ENCODE results near the gene TRA2A. TPM values are rescaled to one million over a fixed set of nuclear protein-coding genes. Genes with fewer than 3 reads are reported as not detected.

The TRA2A gene
- total RNA-seq, 4 donors from 2014 or later, result 42.7 to 91.3 (median 50.2) TPM

DNA sequence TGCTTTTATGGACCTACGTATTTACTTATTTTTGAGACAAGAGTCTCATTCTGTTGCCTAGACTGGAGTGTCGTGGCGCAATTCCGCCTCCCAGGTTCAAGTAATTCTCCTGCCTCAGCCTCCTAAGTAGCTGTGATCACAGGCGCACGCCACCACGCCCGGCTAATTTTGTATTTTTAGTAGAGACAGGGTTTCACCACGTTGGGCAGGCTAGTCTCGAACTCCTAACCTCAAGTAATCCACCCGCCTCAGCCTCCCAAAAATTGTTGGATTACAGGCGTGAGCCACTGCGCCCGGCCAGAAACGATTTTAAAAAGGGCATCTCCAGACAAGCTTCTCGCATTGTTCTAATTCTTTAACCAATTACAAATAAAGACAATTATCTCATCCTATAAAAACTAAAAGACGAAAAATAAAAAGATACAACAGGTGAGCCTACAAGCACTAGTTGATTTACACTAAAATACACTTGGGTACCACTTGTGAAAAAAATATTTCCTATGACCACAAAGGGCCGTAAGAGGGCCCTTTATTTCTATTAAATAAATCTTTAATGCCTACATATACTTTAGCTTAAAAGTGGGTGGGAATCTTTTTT, 2.4 kb downstream of the TRA2A start:
- TF ChIP-seq, protein P1, sequence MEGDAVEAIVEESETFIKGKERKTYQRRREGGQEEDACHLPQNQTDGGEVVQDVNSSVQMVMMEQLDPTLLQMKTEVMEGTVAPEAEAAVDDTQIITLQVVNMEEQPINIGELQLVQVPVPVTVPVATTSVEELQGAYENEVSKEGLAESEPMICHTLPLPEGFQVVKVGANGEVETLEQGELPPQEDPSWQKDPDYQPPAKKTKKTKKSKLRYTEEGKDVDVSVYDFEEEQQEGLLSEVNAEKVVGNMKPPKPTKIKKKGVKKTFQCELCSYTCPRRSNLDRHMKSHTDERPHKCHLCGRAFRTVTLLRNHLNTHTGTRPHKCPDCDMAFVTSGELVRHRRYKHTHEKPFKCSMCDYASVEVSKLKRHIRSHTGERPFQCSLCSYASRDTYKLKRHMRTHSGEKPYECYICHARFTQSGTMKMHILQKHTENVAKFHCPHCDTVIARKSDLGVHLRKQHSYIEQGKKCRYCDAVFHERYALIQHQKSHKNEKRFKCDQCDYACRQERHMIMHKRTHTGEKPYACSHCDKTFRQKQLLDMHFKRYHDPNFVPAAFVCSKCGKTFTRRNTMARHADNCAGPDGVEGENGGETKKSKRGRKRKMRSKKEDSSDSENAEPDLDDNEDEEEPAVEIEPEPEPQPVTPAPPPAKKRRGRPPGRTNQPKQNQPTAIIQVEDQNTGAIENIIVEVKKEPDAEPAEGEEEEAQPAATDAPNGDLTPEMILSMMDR (IDR thresholded peaks at IDR 0.05; ENCODE audit: low read depth), result no peak

DNA sequence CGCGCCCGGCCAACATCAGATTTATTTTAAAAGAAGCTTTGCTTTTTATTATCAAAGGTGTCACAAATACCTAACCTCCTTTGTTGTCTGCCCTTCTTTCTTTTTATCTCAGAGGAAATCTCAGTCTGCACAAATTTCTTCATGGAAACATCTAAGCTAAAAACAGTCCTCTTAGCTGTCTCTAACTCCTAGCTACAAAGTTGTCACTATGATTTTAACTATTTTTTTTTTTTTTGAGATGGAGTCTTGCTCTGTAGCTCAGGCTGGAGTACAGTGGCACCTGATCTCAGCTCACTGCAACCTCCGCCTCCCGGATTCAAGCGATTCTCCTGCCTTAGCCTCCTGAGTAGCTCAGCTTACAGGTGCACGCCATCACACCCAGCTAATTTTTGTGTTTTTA, 7.3 kb downstream of the TRA2A start:
- TF ChIP-seq, protein P1 (IDR thresholded peaks at IDR 0.05; ENCODE audit: low read depth), result no peak

DNA sequence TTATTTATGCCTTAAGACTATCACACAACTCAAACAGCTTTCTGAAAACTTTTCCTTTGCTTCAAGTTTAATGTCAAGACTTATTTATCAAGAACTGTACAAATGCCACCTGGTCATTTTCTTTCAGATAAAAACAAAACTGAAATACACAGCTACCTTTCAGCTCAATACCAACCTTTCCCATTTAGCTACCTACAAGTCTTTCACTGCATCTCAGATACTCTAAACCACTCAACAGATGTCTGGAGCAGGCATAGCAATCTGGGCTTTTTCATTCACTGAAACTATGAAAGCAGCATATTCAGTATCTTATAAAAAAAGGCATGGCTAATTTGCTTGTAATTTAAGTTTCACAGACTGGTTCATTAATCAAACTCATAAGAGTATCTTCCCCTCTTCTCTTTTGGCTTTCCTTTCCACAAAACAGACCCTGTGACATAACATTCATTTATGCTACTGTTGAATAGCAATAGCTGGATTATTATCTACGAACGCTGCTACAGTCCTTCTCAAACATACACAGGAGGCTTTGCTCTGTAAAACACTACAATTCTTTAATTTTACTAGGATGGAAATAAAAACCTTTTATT, 8.2 kb downstream of the TRA2A start:
- TF ChIP-seq, protein P1 (IDR thresholded peaks at IDR 0.05; ENCODE audit: low read depth), result no peak

DNA sequence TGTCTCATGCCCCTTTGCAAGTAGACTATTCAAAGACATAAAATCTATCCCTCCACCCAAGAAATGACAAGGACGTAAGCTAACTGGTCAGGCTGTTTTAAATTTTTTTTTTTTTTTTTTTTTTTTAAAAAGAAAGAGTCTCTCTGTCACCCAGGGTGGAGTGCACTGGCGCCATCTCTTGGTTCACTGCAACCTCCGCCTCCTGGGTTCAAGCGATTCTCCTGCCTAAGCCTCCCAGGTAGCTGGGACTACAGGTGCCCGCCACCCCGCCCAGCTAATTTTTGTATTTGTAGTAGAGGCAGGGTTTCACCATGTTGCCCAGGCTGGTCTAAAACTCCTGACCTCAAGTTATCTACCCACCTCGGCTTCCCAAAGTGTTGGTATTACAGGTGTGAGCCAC, 11.2 kb downstream of the TRA2A start:
- TF ChIP-seq, protein P1 (IDR thresholded peaks at IDR 0.05; ENCODE audit: low read depth), result no peak

DNA sequence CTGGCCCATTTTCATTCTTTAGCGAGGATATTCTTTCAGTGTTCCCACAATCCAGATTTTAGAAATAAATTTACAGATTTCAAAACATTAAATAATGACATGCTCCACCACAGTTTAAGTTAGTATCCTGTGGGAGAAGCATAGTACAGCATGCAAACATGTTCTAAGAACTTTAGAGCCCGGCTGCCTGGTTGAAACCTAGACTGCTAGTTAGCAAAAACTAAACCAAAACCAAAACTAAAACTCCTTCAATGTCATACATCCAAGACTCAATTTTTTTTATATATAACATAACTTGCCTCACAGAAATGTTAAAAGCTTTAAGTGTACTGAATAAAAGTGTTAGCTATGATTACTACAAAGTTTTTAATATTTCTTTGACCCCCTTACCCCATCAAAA, 17.0 kb downstream of the TRA2A start:
- TF ChIP-seq, protein P1 (IDR thresholded peaks at IDR 0.05; ENCODE audit: low read depth), result no peak

DNA sequence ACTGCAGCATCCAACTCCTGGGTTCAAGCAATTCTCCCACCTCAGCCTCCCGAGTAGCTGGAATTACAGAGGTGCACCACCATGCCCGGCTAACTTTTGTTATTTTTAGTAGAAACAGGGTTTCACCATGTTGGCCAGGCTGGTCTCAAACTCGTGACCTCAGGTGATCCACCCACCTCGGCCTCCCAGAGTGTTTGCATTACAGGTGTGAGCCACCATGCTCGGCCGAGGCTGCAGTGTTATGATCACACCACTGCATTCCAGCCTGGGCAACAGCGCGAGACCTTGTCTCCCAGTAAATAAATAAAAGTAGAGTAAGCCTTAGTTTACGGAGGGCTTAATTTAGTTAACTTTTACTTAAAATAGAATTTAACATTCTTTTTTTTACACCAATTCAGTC, 37.8 kb downstream of the TRA2A start:
- TF ChIP-seq, protein P1 (IDR thresholded peaks at IDR 0.05; ENCODE audit: low read depth), result no peak

DNA sequence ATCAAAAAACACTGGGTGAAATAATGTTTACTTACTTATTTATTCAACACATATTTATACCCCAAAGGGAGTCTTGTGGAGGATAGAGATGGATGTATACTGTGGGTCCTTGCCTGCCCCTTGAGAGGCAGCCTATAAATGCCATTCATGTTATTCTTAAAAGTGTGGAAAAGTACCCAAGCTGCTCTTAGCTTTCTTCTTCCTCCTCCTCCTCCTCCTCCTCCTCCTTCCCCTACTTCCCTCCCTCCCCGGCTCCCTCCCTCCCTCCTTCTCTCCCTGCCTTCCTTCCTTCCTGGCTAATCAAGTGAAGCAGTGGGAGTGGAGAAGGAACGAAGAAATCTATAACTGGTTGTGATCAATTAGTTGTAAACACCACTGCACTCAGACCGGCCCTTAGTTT, 40.3 kb downstream of the TRA2A start:
- TF ChIP-seq, protein P1 (IDR thresholded peaks at IDR 0.05; ENCODE audit: low read depth), result no peak
